ENCODE data around the gene SIX4. TPM values are rescaled to one million over a fixed set of nuclear protein-coding genes. Genes with fewer than 3 reads are reported as not detected.

The SIX4 gene
- total RNA-seq, 1 donor from 2014 or later = 11.0 TPM

GRCh38 chr14:60722357-60723115, 1.6 kb downstream of the SIX4 start:
- Histone ChIP-seq H3K27me3 (ENCODE audit: control insufficient read depth in 3 of 3, insufficient read depth in 3 of 3, low read length in 3 of 3) (no peaks in the 10 kb centered on the region), H3K27ac (ENCODE audit: low read depth, low read length) (peak overlapping the region; percentile 93), H3K36me3 (ENCODE audit: control insufficient read depth in 3 of 3, insufficient read depth in 3 of 3, low read length in 3 of 3) (peaks cover 4 to 11% (median 5%) of the 10 kb centered on the region in 3 donors), H3K9me3 (ENCODE audit: control insufficient read depth in 3 of 3, low read length in 3 of 3) (no peaks in the 10 kb centered on the region), H3K9ac (ENCODE audit: low read depth in 1 of 3, low read length in 3 of 3) (peak overlapping the region; percentile 91 to 94 (median 92)), H3K4me1 (ENCODE audit: control insufficient read depth in 3 of 3, insufficient read depth in 3 of 3, low read length in 3 of 3) (peaks cover 28 to 34% (median 30%) of the 10 kb centered on the region in 3 donors), H3K4me3 (ENCODE audit: low read length in 3 of 3) (peak overlapping the region; percentile 90 to 95 (median 93))

- Histone ChIP-seq H3K36me3 (ENCODE audit: control insufficient read depth in 3 of 3, insufficient read depth in 3 of 3, low read length in 3 of 3) (peaks cover 4 to 11% (median 10%) of the 10 kb centered on the region in 3 donors), H3K27ac (ENCODE audit: low read depth, low read length) (peak overlapping the region; percentile 93), H3K4me1 (ENCODE audit: control insufficient read depth in 3 of 3, insufficient read depth in 3 of 3, low read length in 3 of 3) (peaks cover 28 to 34% (median 30%) of the 10 kb centered on the region in 3 donors), H3K27me3 (ENCODE audit: control insufficient read depth in 3 of 3, insufficient read depth in 3 of 3, low read length in 3 of 3) (no peaks in the 10 kb centered on the region), H3K9me3 (ENCODE audit: control insufficient read depth in 3 of 3, low read length in 3 of 3) (no peaks in the 10 kb centered on the region), H3K9ac (ENCODE audit: low read depth in 1 of 3, low read length in 3 of 3) (peak overlapping the region; percentile 86 to 92 (median 88)), H3K4me3 (ENCODE audit: low read length in 3 of 3) (peak overlapping the region; percentile 90 to 95 (median 93))
These were observed 2.1 kb downstream of the SIX4 start for GRCh38 chr14:60722107-60722356.

GRCh38 chr14:60721326-60722106, 2.6 kb downstream of the SIX4 start:
- Histone ChIP-seq H3K9me3 (ENCODE audit: control insufficient read depth in 3 of 3, low read length in 3 of 3) (no peaks in the 10 kb centered on the region), H3K4me1 (ENCODE audit: control insufficient read depth in 3 of 3, insufficient read depth in 3 of 3, low read length in 3 of 3) (peaks cover 28 to 34% (median 30%) of the 10 kb centered on the region in 3 donors), H3K27ac (ENCODE audit: low read depth, low read length) (peak overlapping the region; percentile 93)

DNA sequence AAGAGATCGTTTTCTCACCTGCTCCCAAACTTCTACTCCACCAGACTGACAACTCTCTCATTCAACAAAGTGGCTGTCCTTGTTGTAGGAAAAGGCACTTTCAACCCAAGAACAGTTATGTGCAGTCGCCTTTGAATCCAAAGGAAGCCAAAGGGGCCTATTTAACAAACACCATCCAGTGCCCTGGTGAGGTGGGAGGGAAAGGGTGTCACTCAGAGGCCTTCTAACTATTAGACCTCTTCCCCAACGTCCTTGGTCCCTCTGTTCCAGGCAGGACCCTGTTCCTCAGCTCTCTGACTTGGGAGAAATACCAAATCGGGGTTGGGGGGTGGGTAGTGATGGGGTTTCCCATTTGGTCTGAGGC, 3.2 kb downstream of the SIX4 start:
- peak overlapping the region; percentile 10 to 92 (median 88) for H3K9ac ChIP-seq (ENCODE audit: low read depth in 1 of 3, low read length in 3 of 3)
- H3K36me3 ChIP-seq (ENCODE audit: control insufficient read depth in 3 of 3, insufficient read depth in 3 of 3, low read length in 3 of 3) = peaks cover 4 to 11% (median 10%) of the 10 kb centered on the region in 3 donors
- H3K27me3 ChIP-seq (ENCODE audit: control insufficient read depth in 3 of 3, insufficient read depth in 3 of 3, low read length in 3 of 3) = no peaks in the 10 kb centered on the region
- H3K9me3 ChIP-seq (ENCODE audit: control insufficient read depth in 3 of 3, low read length in 3 of 3) = no peaks in the 10 kb centered on the region
- peaks cover 28 to 35% (median 30%) of the 10 kb centered on the region in 3 donors for H3K4me1 ChIP-seq (ENCODE audit: control insufficient read depth in 3 of 3, insufficient read depth in 3 of 3, low read length in 3 of 3)
- H3K27ac ChIP-seq (ENCODE audit: low read depth, low read length) = peak overlapping the region; percentile 93
- peak overlapping the region; percentile 48 to 95 (median 93) for H3K4me3 ChIP-seq (ENCODE audit: low read length in 3 of 3)

More at GRCh38 chr14:60721326-60722106, 2.6 kb downstream of the SIX4 start:
- Histone ChIP-seq H3K4me3 (ENCODE audit: low read length in 3 of 3) (peak overlapping the region; percentile 90 to 95 (median 93)), H3K36me3 (ENCODE audit: control insufficient read depth in 3 of 3, insufficient read depth in 3 of 3, low read length in 3 of 3) (peaks cover 4 to 11% (median 10%) of the 10 kb centered on the region in 3 donors), H3K9ac (ENCODE audit: low read depth in 1 of 3, low read length in 3 of 3) (peak overlapping the region; percentile 86 to 92 (median 88)), H3K27me3 (ENCODE audit: control insufficient read depth in 3 of 3, insufficient read depth in 3 of 3, low read length in 3 of 3) (no peaks in the 10 kb centered on the region)

DNA sequence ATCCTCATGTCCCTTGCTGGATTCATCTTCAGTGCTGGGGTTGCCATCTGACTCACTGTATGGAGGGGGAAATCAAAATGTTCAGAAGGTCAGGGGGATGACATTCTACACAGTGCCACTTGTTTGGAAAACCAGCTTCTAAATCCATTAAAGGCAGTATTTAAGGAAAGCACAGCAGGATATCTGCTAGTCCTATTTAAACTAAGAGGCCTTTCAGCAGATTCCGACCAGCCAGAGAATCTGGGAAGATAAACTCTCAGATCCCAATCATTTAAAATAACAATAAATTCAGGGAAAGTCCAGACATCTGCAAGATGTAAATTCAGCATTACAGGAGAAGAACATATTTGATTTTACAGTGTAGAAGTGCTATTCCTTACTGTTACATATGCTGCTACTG, 3.8 kb downstream of the SIX4 start:
- H3K4me3 ChIP-seq (ENCODE audit: low read length in 3 of 3) = peak overlapping the region; percentile 48 to 95 (median 93)
- H3K27me3 ChIP-seq (ENCODE audit: control insufficient read depth in 3 of 3, insufficient read depth in 3 of 3, low read length in 3 of 3) = no peaks in the 10 kb centered on the region
- no peaks in the 10 kb centered on the region for H3K9me3 ChIP-seq (ENCODE audit: control insufficient read depth in 3 of 3, low read length in 3 of 3)
- peaks cover 29 to 40% (median 30%) of the 10 kb centered on the region in 3 donors for H3K4me1 ChIP-seq (ENCODE audit: control insufficient read depth in 3 of 3, insufficient read depth in 3 of 3, low read length in 3 of 3)
- peaks cover 4 to 11% (median 10%) of the 10 kb centered on the region in 3 donors for H3K36me3 ChIP-seq (ENCODE audit: control insufficient read depth in 3 of 3, insufficient read depth in 3 of 3, low read length in 3 of 3)
- peak overlapping the region; percentile 93 for H3K27ac ChIP-seq (ENCODE audit: low read depth, low read length)
- H3K9ac ChIP-seq (ENCODE audit: low read depth in 1 of 3, low read length in 3 of 3) = peak overlapping the region; percentile 10 to 92 (median 88)

DNA sequence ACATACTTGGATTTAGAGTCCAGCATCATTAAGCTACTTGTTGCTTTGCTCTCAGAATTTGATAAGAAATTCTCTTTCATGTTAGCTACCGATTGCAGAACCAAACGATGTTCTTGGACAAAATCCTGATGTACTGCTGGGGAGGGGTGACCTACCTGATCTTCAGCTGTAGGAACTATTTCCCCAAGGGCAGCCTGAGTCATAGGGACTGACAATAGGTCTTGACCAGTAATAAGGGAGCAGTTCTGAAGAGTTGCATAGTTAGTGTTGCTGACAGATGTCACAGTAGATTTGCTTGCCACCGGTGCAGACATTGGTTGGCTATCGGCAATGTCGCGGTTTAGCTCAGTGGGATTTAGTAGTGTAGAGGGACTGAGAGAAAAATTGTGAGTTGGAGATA, 10.6 kb downstream of the SIX4 start:
- Histone ChIP-seq H3K9ac (ENCODE audit: low read depth in 1 of 3, low read length in 3 of 3) (no peak overlapping the region), H3K4me1 (ENCODE audit: control insufficient read depth in 3 of 3, insufficient read depth in 3 of 3, low read length in 3 of 3) (peaks cover 4 to 16% (median 9%) of the 10 kb centered on the region in 3 donors), H3K4me3 (ENCODE audit: low read length in 3 of 3) (no peak overlapping the region), H3K9me3 (ENCODE audit: control insufficient read depth in 3 of 3, low read length in 3 of 3) (no peaks in the 10 kb centered on the region), H3K27me3 (ENCODE audit: control insufficient read depth in 3 of 3, insufficient read depth in 3 of 3, low read length in 3 of 3) (no peaks in the 10 kb centered on the region), H3K27ac (ENCODE audit: low read depth, low read length) (no peak overlapping the region), H3K36me3 (ENCODE audit: control insufficient read depth in 3 of 3, insufficient read depth in 3 of 3, low read length in 3 of 3) (peaks cover 0 to 10% (median 6%) of the 10 kb centered on the region in 3 donors)

DNA sequence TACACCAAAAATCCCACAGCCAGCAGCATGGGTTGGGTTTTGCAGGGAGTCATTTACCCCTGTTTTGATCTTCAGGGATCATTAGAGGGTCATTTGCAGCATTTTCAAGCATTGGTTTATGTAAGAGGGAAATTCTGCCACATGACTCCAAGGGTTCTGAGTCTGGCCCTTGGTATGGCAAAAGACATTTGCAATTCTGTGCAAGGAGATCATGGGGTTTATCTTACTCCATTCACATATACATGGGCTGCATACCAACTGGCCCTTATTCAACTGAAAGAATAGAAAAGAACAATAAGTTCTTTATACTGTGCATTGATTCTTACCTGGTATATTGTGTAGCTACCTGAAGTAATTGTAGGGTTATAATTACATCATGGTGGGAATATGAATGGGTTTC, 13.7 kb downstream of the SIX4 start:
- no peak overlapping the region for H3K9ac ChIP-seq (ENCODE audit: low read depth in 1 of 3, low read length in 3 of 3)
- no peak overlapping the region for H3K27ac ChIP-seq (ENCODE audit: low read depth, low read length)
- H3K4me1 ChIP-seq (ENCODE audit: control insufficient read depth in 3 of 3, insufficient read depth in 3 of 3, low read length in 3 of 3) = peaks cover 0 to 10% (median 7%) of the 10 kb centered on the region in 3 donors
- no peak overlapping the region for H3K4me3 ChIP-seq (ENCODE audit: low read length in 3 of 3)
- H3K36me3 ChIP-seq (ENCODE audit: control insufficient read depth in 3 of 3, insufficient read depth in 3 of 3, low read length in 3 of 3) = peaks cover 0 to 10% (median 2%) of the 10 kb centered on the region in 3 donors
- no peaks in the 10 kb centered on the region for H3K27me3 ChIP-seq (ENCODE audit: control insufficient read depth in 3 of 3, insufficient read depth in 3 of 3, low read length in 3 of 3)
- no peaks in the 10 kb centered on the region for H3K9me3 ChIP-seq (ENCODE audit: control insufficient read depth in 3 of 3, low read length in 3 of 3)

- Histone ChIP-seq H3K4me3 (ENCODE audit: low read length in 3 of 3) (no peak overlapping the region), H3K27me3 (ENCODE audit: control insufficient read depth in 3 of 3, insufficient read depth in 3 of 3, low read length in 3 of 3) (no peaks in the 10 kb centered on the region)
These were observed 16.3 kb downstream of the SIX4 start for GRCh38 chr14:60707858-60708257.

DNA sequence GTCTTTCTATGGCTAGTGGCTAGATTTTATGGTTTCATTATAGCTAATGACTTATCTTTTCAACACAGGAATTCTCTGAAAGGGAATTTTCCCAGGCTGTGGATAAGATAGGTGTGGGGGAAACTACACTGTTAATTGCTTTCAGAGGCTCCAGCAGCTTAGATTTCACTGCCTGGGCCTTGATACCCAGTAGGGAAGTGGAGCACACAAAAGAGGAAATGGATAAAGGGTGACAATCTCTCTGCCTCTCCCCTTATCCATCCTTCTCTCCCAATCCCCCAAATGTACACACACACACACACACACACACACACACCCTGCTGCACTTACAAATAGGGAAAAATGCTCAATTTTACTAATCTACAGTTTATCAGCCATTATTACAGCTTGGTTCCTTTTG, 19.1 kb downstream of the SIX4 start:
- Histone ChIP-seq H3K27me3 (ENCODE audit: control insufficient read depth in 3 of 3, insufficient read depth in 3 of 3, low read length in 3 of 3) (no peaks in the 10 kb centered on the region), H3K9ac (ENCODE audit: low read depth in 1 of 3, low read length in 3 of 3) (no peak overlapping the region), H3K9me3 (ENCODE audit: control insufficient read depth in 3 of 3, low read length in 3 of 3) (no peaks in the 10 kb centered on the region), H3K27ac (ENCODE audit: low read depth, low read length) (no peak overlapping the region), H3K4me1 (ENCODE audit: control insufficient read depth in 3 of 3, insufficient read depth in 3 of 3, low read length in 3 of 3) (no peaks in the 10 kb centered on the region), H3K4me3 (ENCODE audit: low read length in 3 of 3) (no peak overlapping the region), H3K36me3 (ENCODE audit: control insufficient read depth in 3 of 3, insufficient read depth in 3 of 3, low read length in 3 of 3) (no peaks in the 10 kb centered on the region)

More at GRCh38 chr14:60707858-60708257, 16.3 kb downstream of the SIX4 start:
- no peaks in the 10 kb centered on the region for H3K9me3 ChIP-seq (ENCODE audit: control insufficient read depth in 3 of 3, low read length in 3 of 3)
- no peak overlapping the region for H3K27ac ChIP-seq (ENCODE audit: low read depth, low read length)
- H3K9ac ChIP-seq (ENCODE audit: low read depth in 1 of 3, low read length in 3 of 3) = no peak overlapping the region
- H3K36me3 ChIP-seq (ENCODE audit: control insufficient read depth in 3 of 3, insufficient read depth in 3 of 3, low read length in 3 of 3) = no peaks in the 10 kb centered on the region
- peaks cover 0 to 2% (median 0%) of the 10 kb centered on the region in 3 donors for H3K4me1 ChIP-seq (ENCODE audit: control insufficient read depth in 3 of 3, insufficient read depth in 3 of 3, low read length in 3 of 3)

- no peak overlapping the region for H3K4me3 ChIP-seq (ENCODE audit: low read length in 3 of 3)
- no peaks in the 10 kb centered on the region for H3K4me1 ChIP-seq (ENCODE audit: control insufficient read depth in 3 of 3, insufficient read depth in 3 of 3, low read length in 3 of 3)
- no peaks in the 10 kb centered on the region for H3K9me3 ChIP-seq (ENCODE audit: control insufficient read depth in 3 of 3, low read length in 3 of 3)
- H3K36me3 ChIP-seq (ENCODE audit: control insufficient read depth in 3 of 3, insufficient read depth in 3 of 3, low read length in 3 of 3) = no peaks in the 10 kb centered on the region
- no peak overlapping the region for H3K9ac ChIP-seq (ENCODE audit: low read depth in 1 of 3, low read length in 3 of 3)
- no peaks in the 10 kb centered on the region for H3K27me3 ChIP-seq (ENCODE audit: control insufficient read depth in 3 of 3, insufficient read depth in 3 of 3, low read length in 3 of 3)
- no peak overlapping the region for H3K27ac ChIP-seq (ENCODE audit: low read depth, low read length)
These were observed 23.6 kb downstream of the SIX4 start for GRCh38 chr14:60700598-60700997.

All from skeletal muscle tissue (tissue), 4 donors.